ENCODE results near the gene WDR45B.
"Not testable (repeated sequence)": the region's sequence is repeated elsewhere in the genome, so short reads cannot be mapped to it uniquely, and the experiment has no call there.

WDR45B gene

GRCh38 chr17:82655523-82655922, 7.3 kb upstream of the WDR45B start:
- DNase-seq: no peak

- DNase-seq: no peak
These were observed 6.8 kb upstream of the WDR45B start for GRCh38 chr17:82655038-82655479.

GRCh38 chr17:82654611-82655010, 6.4 kb upstream of the WDR45B start:
- not testable (repeated sequence) for DNase-seq

GRCh38 chr17:82653651-82654528, 5.6 kb upstream of the WDR45B start:
- DNase-seq: no peak

- no peak for DNase-seq
These were observed 2.5 kb upstream of the WDR45B start for GRCh38 chr17:82650723-82651122.

GRCh38 chr17:82649501-82650261, 1.4 kb upstream of the WDR45B start:
- DNase-seq: no peak

GRCh38 chr17:82648742-82649331, 593 bp upstream of the WDR45B start:
- no peak for DNase-seq

GRCh38 chr17:82647593-82648164, 565 bp downstream of the WDR45B start:
- DNase-seq: peak in 3 of 4 experiments; percentile 13 to 31 (median 25)

- DNase-seq: no peak
These were observed 2.7 kb downstream of the WDR45B start for GRCh38 chr17:82645516-82645915.

GRCh38 chr17:82644148-82644547, 4.1 kb downstream of the WDR45B start:
- DNase-seq: no peak

GRCh38 chr17:82642022-82642421, 6.2 kb downstream of the WDR45B start:
- no peak for DNase-seq

- no peak for DNase-seq
These were observed 8.2 kb downstream of the WDR45B start for GRCh38 chr17:82640036-82640435.

- DNase-seq: no peak
These were observed 8.6 kb downstream of the WDR45B start for GRCh38 chr17:82639628-82640027.

GRCh38 chr17:82638183-82638773, 10.0 kb downstream of the WDR45B start:
- DNase-seq: no peak

- no peak for DNase-seq
These were observed 11.3 kb downstream of the WDR45B start for GRCh38 chr17:82636626-82637598.

GRCh38 chr17:82633343-82633742, 14.9 kb downstream of the WDR45B start:
- no peak for DNase-seq

- DNase-seq: no peak
These were observed 15.8 kb downstream of the WDR45B start for GRCh38 chr17:82632451-82632850.

- no peak for DNase-seq
These were observed 16.7 kb downstream of the WDR45B start for GRCh38 chr17:82631544-82631943.

GRCh38 chr17:82630212-82630611, 18.0 kb downstream of the WDR45B start:
- no peak for DNase-seq

GRCh38 chr17:82629748-82630147, 18.5 kb downstream of the WDR45B start:
- no peak for DNase-seq

GRCh38 chr17:82627405-82627804, 20.8 kb downstream of the WDR45B start:
- DNase-seq: no peak

- no peak for DNase-seq
These were observed 24.5 kb downstream of the WDR45B start for GRCh38 chr17:82623707-82624106.
